Mesendoderm (in vitro differentiated cells): Measurements from ENCODE around the gene TBC1D7.

Experiments
- DNase-seq: peaks from one replicate; pipeline ENCODE4 v3.0.0; 2013
- H2AK5ac ChIP-seq: 2 replicates; pipeline ENCODE4 v1.6.1; 2013; ENCODE audit warnings: low read length, inconsistent platforms
- H2BK120ac ChIP-seq: 2 replicates; pipeline ENCODE4 v1.6.1; 2013; ENCODE audit warnings: low read depth, mild to moderate bottlenecking, low read length, moderate library complexity, mixed read lengths
- H2BK15ac ChIP-seq: replicated peaks from 2 replicates; pipeline ENCODE4 v1.6.1; 2013; ENCODE audit warnings: low read depth, mild to moderate bottlenecking, moderate library complexity
- H2BK5ac ChIP-seq: 2 replicates; pipeline ENCODE4 v1.6.1; 2013; ENCODE audit warnings: low read length, inconsistent platforms
- H3K18ac ChIP-seq: 2 replicates; pipeline ENCODE4 v1.6.1; 2013; ENCODE audit warnings: mild to moderate bottlenecking, low read length, mixed read lengths
- H3K23ac ChIP-seq: one replicate; pipeline ENCODE4 v1.6.1; 2013; ENCODE audit warnings: low read length
- H3K27ac ChIP-seq: 2 replicates; pipeline ENCODE4 v1.5.1; 2013; ENCODE audit warnings: low read depth, mild to moderate bottlenecking, inconsistent platforms, low read length, moderate library complexity
- H3K27me3 ChIP-seq: 2 replicates; pipeline ENCODE4 v1.6.1; 2013; ENCODE audit warnings: low read length, control low read depth, mild to moderate bottlenecking, inconsistent platforms; ENCODE audit not compliant: insufficient read depth, poor library complexity
- H3K36me3 ChIP-seq: 2 replicates; pipeline ENCODE4 v1.6.1; 2013; ENCODE audit warnings: low read length, inconsistent platforms; ENCODE audit not compliant: control insufficient read depth, insufficient read depth
- H3K4ac ChIP-seq: one replicate; pipeline ENCODE4 v1.6.1; 2013; ENCODE audit warnings: low read depth, mild to moderate bottlenecking, low read length, moderate library complexity
- H3K4me1 ChIP-seq: 2 replicates; pipeline ENCODE4 v1.6.1; 2013; ENCODE audit warnings: low read depth, low read length, inconsistent platforms; ENCODE audit not compliant: control insufficient read depth
- H3K4me2 ChIP-seq: 2 replicates; pipeline ENCODE4 v1.6.1; 2013; ENCODE audit warnings: low read length
- H3K4me3 ChIP-seq: 2 replicates; pipeline ENCODE4 v1.5.1; 2013; ENCODE audit warnings: mild to moderate bottlenecking, low read length
- H3K56ac ChIP-seq: one replicate; pipeline ENCODE4 v1.6.1; 2013; ENCODE audit warnings: low read length
- H3K79me1 ChIP-seq: 2 replicates; pipeline ENCODE4 v1.6.1; 2013; ENCODE audit warnings: low read length, inconsistent platforms
- H3K79me2 ChIP-seq: 2 replicates; pipeline ENCODE4 v1.6.1; 2013; ENCODE audit warnings: mild to moderate bottlenecking, low read length; ENCODE audit not compliant: control insufficient read depth, insufficient read depth
- H3K9ac ChIP-seq: 2 replicates; pipeline ENCODE4 v1.6.1; 2013; ENCODE audit warnings: low read length, inconsistent platforms
- H4K5ac ChIP-seq: one replicate; pipeline ENCODE4 v1.6.1; 2013; ENCODE audit warnings: low read length
- H4K8ac ChIP-seq: one replicate; pipeline ENCODE4 v1.6.1; 2013; ENCODE audit warnings: low read depth, mild to moderate bottlenecking, control low read depth, low read length, moderate library complexity
- WGBS: extraction: QIAGEN DNeasy Blood & Tissue Kit; methylation state at CpG from one replicate; pipeline ENCODE4 v1.1.7; 2013; ENCODE audit warnings: low lambda C conversion rate, missing lambda C conversion rate; ENCODE audit not compliant: insufficient coverage; ENCODE audit errors: extremely low coverage; 5-methylcytosine and 5-hydroxymethylcytosine counted together

Gene TBC1D7

DNA sequence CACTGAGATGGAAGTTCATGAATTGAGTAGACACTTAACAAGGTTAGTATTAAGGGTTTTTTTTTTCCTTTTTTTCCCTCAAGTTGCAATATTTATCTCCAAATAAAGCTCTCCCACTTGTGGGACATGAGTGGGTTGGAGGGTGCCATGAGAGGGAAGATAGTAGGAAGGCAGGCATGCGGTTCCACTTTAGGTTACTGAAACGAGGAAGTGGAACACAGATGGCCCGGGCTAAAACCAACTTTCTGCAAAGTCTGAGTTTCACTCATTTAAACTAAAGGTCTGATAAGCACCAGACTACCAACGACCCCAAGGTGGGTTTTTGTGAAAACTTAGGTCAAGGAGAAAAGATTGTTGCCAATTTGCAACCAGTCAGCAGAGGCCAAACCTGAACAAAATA is 42.2 kb downstream of the TBC1D7 start:
- Histone ChIP-seq H3K4ac (no peak overlapping the region), H3K4me3 (no peak overlapping the region), H3K18ac (no peak overlapping the region), H2BK5ac (no peak overlapping the region), H3K4me2 (no peak overlapping the region), H3K36me3 (peaks cover 2% of the 10 kb centered on the region), H3K56ac (no peak overlapping the region), H3K23ac (no peak overlapping the region), H2BK15ac (no peak overlapping the region), H3K79me1 (no peaks in the 10 kb centered on the region), H3K9ac (no peak overlapping the region), H4K5ac (no peak overlapping the region), H3K79me2 (no peaks in the 10 kb centered on the region), H3K4me1 (no peaks in the 10 kb centered on the region), H3K27ac (no peak overlapping the region), H4K8ac (no peak overlapping the region), H3K27me3 (no peaks in the 10 kb centered on the region), H2BK120ac (no peak overlapping the region), H2AK5ac (no peak overlapping the region)
- WGBS, result no CpG with 5 or more reads among the region's 4 CpGs
- no peak for DNase-seq

DNA sequence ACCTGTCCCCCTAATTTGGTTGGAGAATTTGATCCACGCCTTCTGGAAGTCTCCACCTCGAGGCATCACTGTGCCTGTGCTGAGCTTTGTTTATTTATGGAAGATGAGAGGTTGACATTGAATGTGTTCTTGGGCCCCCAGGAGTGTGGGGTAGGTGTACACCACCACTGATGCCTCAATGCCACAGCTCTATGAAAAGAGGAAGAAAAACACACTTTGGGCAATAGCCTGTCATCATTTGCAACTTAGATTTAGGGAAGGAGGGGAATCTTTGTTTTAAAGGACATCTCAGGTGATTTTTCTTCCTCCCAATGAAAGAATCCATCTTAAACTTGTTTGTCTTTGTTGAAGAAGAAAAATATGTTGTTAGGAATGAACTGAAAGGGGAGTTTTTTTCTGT is 42.6 kb downstream of the TBC1D7 start:
- no peaks in the 10 kb centered on the region for H3K79me2 ChIP-seq
- WGBS, result no CpG with 5 or more reads among the region's 2 CpGs
- no peak overlapping the region for H3K56ac ChIP-seq
- no peak overlapping the region for H3K4me2 ChIP-seq
- H3K4me1 ChIP-seq, result no peaks in the 10 kb centered on the region
- H2BK120ac ChIP-seq, result no peak overlapping the region
- no peak overlapping the region for H3K4ac ChIP-seq
- no peak overlapping the region for H2BK15ac ChIP-seq
- no peaks in the 10 kb centered on the region for H3K27me3 ChIP-seq
- no peak overlapping the region for H3K4me3 ChIP-seq
- no peak overlapping the region for H3K9ac ChIP-seq
- H2BK5ac ChIP-seq, result no peak overlapping the region
- peaks cover 2% of the 10 kb centered on the region for H3K36me3 ChIP-seq
- H4K8ac ChIP-seq, result no peak overlapping the region
- no peak overlapping the region for H3K27ac ChIP-seq
- H4K5ac ChIP-seq, result no peak overlapping the region
- no peak overlapping the region for H3K23ac ChIP-seq
- no peak overlapping the region for H2AK5ac ChIP-seq
- H3K79me1 ChIP-seq, result no peaks in the 10 kb centered on the region
- no peak overlapping the region for H3K18ac ChIP-seq
- no peak for DNase-seq

DNA sequence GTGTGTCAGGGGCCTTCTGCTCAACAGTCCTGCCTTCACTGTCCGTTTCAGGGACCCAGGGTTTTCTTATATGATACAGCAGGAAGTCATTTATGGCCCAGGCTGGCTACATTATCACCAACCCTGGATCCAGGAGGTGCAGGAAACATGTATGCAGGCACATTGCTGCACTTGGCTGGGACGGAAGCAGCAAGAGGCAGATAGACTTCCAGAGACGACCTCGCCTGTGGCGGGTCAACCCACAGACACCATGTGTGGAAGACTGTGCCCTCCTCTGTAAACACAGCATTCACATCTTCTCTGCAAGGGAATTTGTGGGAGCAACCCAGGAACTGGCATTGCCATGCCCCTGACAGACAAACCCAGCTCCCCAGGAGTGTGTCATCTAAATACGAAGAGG is 43.7 kb downstream of the TBC1D7 start:
- no peaks in the 10 kb centered on the region for H3K36me3 ChIP-seq

DNA sequence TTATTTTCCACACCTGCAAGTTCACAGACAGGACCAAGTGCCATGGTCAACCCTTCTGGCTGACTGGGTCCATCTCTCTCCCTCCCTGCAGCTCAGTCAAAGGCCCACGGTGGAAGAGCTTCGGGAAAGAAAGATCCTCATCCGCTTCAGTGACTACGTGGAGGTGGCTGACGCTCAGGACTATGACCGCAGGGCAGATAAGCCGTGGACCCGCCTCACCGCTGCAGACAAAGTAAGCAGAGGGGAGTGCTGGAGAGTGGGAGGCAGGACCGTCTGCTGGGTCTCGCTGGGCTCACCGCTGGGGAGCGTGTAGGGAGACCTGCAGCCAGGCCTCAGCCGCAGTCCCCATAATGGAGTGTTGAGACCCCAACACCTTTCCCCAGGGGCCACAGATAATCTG is 45.0 kb downstream of the TBC1D7 start:
- WGBS, result no CpG with 5 or more reads among the region's 14 CpGs
- H3K36me3 ChIP-seq, result no peaks in the 10 kb centered on the region
- no peak for DNase-seq
- no peak overlapping the region for H3K4me3 ChIP-seq
- H3K27ac ChIP-seq, result no peak overlapping the region
- no peak overlapping the region for H2BK120ac ChIP-seq
- no peak overlapping the region for H2BK5ac ChIP-seq
- H2BK15ac ChIP-seq, result no peak overlapping the region
- H3K9ac ChIP-seq, result no peak overlapping the region
- H3K79me2 ChIP-seq, result no peaks in the 10 kb centered on the region
- H3K23ac ChIP-seq, result no peak overlapping the region
- H3K18ac ChIP-seq, result no peak overlapping the region
- H3K27me3 ChIP-seq, result no peaks in the 10 kb centered on the region
- H4K8ac ChIP-seq, result no peak overlapping the region
- H3K4me2 ChIP-seq, result no peak overlapping the region
- H3K79me1 ChIP-seq, result no peaks in the 10 kb centered on the region
- H2AK5ac ChIP-seq, result no peak overlapping the region
- H4K5ac ChIP-seq, result no peak overlapping the region
- no peaks in the 10 kb centered on the region for H3K4me1 ChIP-seq
- H3K56ac ChIP-seq, result no peak overlapping the region
- no peak overlapping the region for H3K4ac ChIP-seq

More for the DNA sequence above, 43.7 kb downstream of the TBC1D7 start:
- Histone ChIP-seq H3K9ac (no peak overlapping the region), H3K27ac (no peak overlapping the region), H4K8ac (no peak overlapping the region), H2AK5ac (no peak overlapping the region), H3K4me1 (no peaks in the 10 kb centered on the region), H2BK15ac (no peak overlapping the region), H3K79me1 (no peaks in the 10 kb centered on the region), H4K5ac (no peak overlapping the region), H3K4ac (no peak overlapping the region), H2BK5ac (no peak overlapping the region), H3K18ac (no peak overlapping the region), H3K56ac (no peak overlapping the region), H3K79me2 (no peaks in the 10 kb centered on the region), H3K4me3 (no peak overlapping the region), H2BK120ac (no peak overlapping the region), H3K4me2 (no peak overlapping the region), H3K27me3 (no peaks in the 10 kb centered on the region), H3K23ac (no peak overlapping the region)
- DNase-seq, result no peak
- no CpG with 5 or more reads among the region's 6 CpGs for WGBS

DNA sequence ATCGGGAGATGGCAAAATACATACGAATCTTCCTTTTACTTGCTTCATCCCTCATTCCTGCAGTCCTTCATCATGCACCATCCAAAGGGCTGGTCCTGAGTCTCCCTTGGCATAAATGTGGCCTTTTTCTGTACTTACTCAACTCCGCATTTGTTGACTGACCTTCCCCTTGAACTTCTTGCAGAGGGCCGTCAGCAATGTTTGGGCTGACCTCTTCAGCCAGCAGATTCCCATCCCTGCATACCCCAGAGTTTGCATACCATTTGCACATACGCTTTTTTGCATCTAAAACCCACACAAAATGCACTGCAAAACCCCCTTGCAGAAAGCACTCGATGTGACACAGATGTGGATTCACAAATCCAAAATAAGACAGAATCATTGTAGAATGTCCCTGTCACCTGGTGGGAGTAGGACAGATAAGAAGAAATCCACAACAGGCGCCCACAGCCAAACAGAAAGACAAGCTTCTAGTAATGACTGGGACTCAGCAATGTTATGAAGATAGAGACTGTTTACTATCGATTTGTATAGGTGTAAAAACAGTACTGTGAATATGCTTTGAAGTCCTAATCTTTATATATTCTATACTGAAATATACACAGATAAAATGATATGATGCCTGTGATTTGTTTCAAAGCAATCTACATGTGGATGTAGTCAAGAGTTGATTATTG is 45.8 kb downstream of the TBC1D7 start:
- H2BK15ac ChIP-seq, result no peak overlapping the region
- no peaks in the 10 kb centered on the region for H3K36me3 ChIP-seq

DNA sequence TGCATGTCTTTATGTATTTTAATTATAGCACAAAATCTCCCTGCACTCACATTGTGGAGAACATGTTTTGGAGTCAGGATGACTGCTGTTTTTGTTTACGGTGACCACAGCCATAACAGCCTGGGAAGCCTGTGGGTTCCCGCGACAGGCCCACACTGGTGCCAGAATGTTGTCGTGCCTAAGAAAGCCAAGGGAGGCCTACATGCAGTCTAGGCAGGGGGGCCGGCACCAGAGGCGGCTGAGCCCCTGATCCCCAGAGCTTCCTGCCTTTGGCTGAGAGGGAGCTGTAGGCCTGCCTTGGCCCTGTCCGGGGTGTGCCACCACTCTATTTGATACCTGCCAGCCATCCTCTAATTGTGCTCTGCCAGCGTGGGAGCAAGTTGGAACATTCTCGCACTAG is 46.7 kb downstream of the TBC1D7 start:
- H3K4me3 ChIP-seq, result no peak overlapping the region
- H4K5ac ChIP-seq, result no peak overlapping the region
- no peak overlapping the region for H3K4me2 ChIP-seq
- H2BK120ac ChIP-seq, result no peak overlapping the region
- H3K4ac ChIP-seq, result no peak overlapping the region
- H3K36me3 ChIP-seq, result no peaks in the 10 kb centered on the region
- no peak overlapping the region for H3K23ac ChIP-seq
- H3K79me1 ChIP-seq, result no peaks in the 10 kb centered on the region
- H3K9ac ChIP-seq, result no peak overlapping the region
- no peak overlapping the region for H3K18ac ChIP-seq
- no peak overlapping the region for H2AK5ac ChIP-seq
- H2BK5ac ChIP-seq, result no peak overlapping the region
- H2BK15ac ChIP-seq, result no peak overlapping the region
- no peak overlapping the region for H3K27ac ChIP-seq
- no peak overlapping the region for H3K56ac ChIP-seq
- no CpG with 5 or more reads among the region's 9 CpGs for WGBS
- no peaks in the 10 kb centered on the region for H3K79me2 ChIP-seq
- H4K8ac ChIP-seq, result no peak overlapping the region
- no peaks in the 10 kb centered on the region for H3K4me1 ChIP-seq
- no peak for DNase-seq
- no peaks in the 10 kb centered on the region for H3K27me3 ChIP-seq

More for the DNA sequence above, 45.8 kb downstream of the TBC1D7 start:
- no peak overlapping the region for H2BK5ac ChIP-seq
- no peak overlapping the region for H4K8ac ChIP-seq
- no peak overlapping the region for H3K4me3 ChIP-seq
- H4K5ac ChIP-seq, result no peak overlapping the region
- no peak overlapping the region for H3K56ac ChIP-seq
- H3K27ac ChIP-seq, result no peak overlapping the region
- no peak for DNase-seq
- no peak overlapping the region for H2AK5ac ChIP-seq
- no peak overlapping the region for H3K4me2 ChIP-seq
- H3K79me2 ChIP-seq, result no peaks in the 10 kb centered on the region
- no peaks in the 10 kb centered on the region for H3K4me1 ChIP-seq
- WGBS, result no CpG with 5 or more reads among the region's 8 CpGs
- no peaks in the 10 kb centered on the region for H3K79me1 ChIP-seq
- no peak overlapping the region for H3K9ac ChIP-seq
- no peak overlapping the region for H3K4ac ChIP-seq
- H3K27me3 ChIP-seq, result no peaks in the 10 kb centered on the region
- no peak overlapping the region for H3K18ac ChIP-seq
- no peak overlapping the region for H2BK120ac ChIP-seq
- H3K23ac ChIP-seq, result no peak overlapping the region
